BE2C (cell line): Measurements from ENCODE around the gene MYO5B.

Experiments
- DNase-seq: peaks from one replicate; pipeline ENCODE4 v3.0.0-alpha.2; 2020
- H3K27me3 ChIP-seq: fragments of 250-450 bp; sonication (Bioruptor Pico); 2 replicates; pipeline ENCODE4 v1.5.1; 2020; ENCODE audit warnings: mild to moderate bottlenecking
- H3K36me3 ChIP-seq: fragments of 250-450 bp; sonication (Bioruptor Pico); 2 replicates; pipeline ENCODE4 v1.5.1; 2020; ENCODE audit warnings: mild to moderate bottlenecking
- H3K4me1 ChIP-seq: fragments of 250-450 bp; sonication (Bioruptor Pico); 2 replicates; pipeline ENCODE4 v1.5.1; 2020
- H3K4me3 ChIP-seq: 2 replicates; pipeline ENCODE4 v1.5.1; 2011; ENCODE audit warnings: low read depth, low read length
- H3K9me3 ChIP-seq: fragments of 250-450 bp; sonication (Bioruptor Pico); 2 replicates; pipeline ENCODE4 v1.5.1; 2020
- CTCF ChIP-seq: IDR thresholded peaks from 2 replicates; pipeline ENCODE4 v1.5.1; 2012; ENCODE audit warnings: mild to moderate bottlenecking, low read depth, low read length

The MYO5B gene

GRCh38 chr18:49949951-49950395 is 245.0 kb downstream of the MYO5B start:
- H3K4me3 ChIP-seq, result no peak overlapping the region
- no peaks in the 10 kb centered on the region for H3K36me3 ChIP-seq
- TF ChIP-seq CTCF, result no peak
- DNase-seq, result no peak
- H3K4me1 ChIP-seq, result no peaks in the 10 kb centered on the region
- no peaks in the 10 kb centered on the region for H3K27me3 ChIP-seq
- no peaks in the 10 kb centered on the region for H3K9me3 ChIP-seq

- no peak for TF ChIP-seq CTCF
- DNase-seq, result no peak
- Histone ChIP-seq H3K9me3 (no peaks in the 10 kb centered on the region), H3K27me3 (no peaks in the 10 kb centered on the region), H3K4me1 (no peaks in the 10 kb centered on the region), H3K36me3 (no peaks in the 10 kb centered on the region), H3K4me3 (no peak overlapping the region)
Observed at GRCh38 chr18:49948975-49949374, 246.0 kb downstream of the MYO5B start.

- H3K4me3 ChIP-seq, result peak overlapping the region; percentile 36
- H3K27me3 ChIP-seq, result no peaks in the 10 kb centered on the region
- no peaks in the 10 kb centered on the region for H3K4me1 ChIP-seq
- H3K9me3 ChIP-seq, result no peaks in the 10 kb centered on the region
- no peaks in the 10 kb centered on the region for H3K36me3 ChIP-seq
- peak; percentile 33; the same call in 1 of the 2 replicates for TF ChIP-seq CTCF
- peak; percentile 27 for DNase-seq
Observed at GRCh38 chr18:49944663-49945062, 250.3 kb downstream of the MYO5B start.

DNA sequence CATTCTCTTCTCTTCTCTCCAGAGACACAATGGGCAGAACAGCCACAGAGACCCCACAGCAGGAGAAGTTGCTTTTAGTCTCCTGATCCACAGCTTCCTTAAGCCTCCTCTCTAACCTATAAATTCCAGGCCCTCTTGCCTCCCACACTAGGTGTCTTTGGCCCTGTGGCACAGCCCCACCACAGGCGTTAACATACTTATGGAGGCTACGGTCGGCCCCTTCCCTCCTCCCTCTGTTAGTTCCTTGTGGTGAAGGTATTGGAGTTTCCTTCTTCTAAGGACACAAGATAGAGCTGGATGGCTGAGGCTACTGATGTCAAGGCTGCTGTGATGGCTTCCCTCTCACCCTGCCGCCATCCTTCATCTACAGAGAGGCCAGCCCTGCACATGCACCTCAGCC is 258.1 kb downstream of the MYO5B start:
- Histone ChIP-seq H3K27me3 (no peaks in the 10 kb centered on the region), H3K9me3 (no peaks in the 10 kb centered on the region), H3K4me3 (no peak overlapping the region), H3K36me3 (no peaks in the 10 kb centered on the region), H3K4me1 (no peaks in the 10 kb centered on the region)
- no peak for TF ChIP-seq CTCF
- no peak for DNase-seq

GRCh38 chr18:49935215-49935614 is 259.7 kb downstream of the MYO5B start:
- H3K4me3 ChIP-seq, result no peak overlapping the region
- no peaks in the 10 kb centered on the region for H3K36me3 ChIP-seq
- H3K4me1 ChIP-seq, result no peaks in the 10 kb centered on the region
- no peak for TF ChIP-seq CTCF
- H3K27me3 ChIP-seq, result no peaks in the 10 kb centered on the region
- no peak for DNase-seq
- no peaks in the 10 kb centered on the region for H3K9me3 ChIP-seq

DNA sequence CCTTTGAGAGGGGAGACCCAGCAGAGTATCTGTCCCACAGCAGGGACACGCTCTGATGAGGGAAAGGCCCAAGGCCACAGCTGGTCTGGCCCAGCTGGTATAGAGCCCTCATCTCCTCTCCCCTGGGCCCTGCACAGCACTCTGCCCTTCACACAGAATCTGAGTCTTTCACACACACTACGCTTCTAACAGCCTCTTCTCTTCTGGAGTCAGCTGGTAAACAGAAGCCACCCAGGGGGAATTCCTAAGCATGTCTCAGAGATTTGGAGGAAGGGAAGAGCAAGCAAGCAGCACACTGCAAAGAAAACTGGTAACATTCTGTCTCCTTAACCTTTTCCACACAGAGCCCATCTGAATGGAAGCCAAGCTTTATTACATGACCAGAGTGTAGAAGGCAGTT is 260.5 kb downstream of the MYO5B start:
- H3K4me3 ChIP-seq, result no peak overlapping the region
- no peaks in the 10 kb centered on the region for H3K36me3 ChIP-seq
- no peak for DNase-seq
- H3K4me1 ChIP-seq, result no peaks in the 10 kb centered on the region
- no peaks in the 10 kb centered on the region for H3K9me3 ChIP-seq
- no peak for TF ChIP-seq CTCF
- H3K27me3 ChIP-seq, result no peaks in the 10 kb centered on the region
